GM23338 (cell line): Measurements from ENCODE around the gene ETFRF1.

ENCODE experiments used
- EZH2 ChIP-seq: fragments of 200-600 bp; sonication (generic); IDR thresholded peaks from one replicate; pipeline ENCODE4 v1.8.0; 2017; ENCODE audit warnings: antibody characterized with exemption, mild to moderate bottlenecking, low read depth; ENCODE audit not compliant: unreplicated experiment
- REST ChIP-seq: IDR thresholded peaks from one replicate; pipeline ENCODE4 v1.6.1; 2018; ENCODE audit warnings: antibody characterized with exemption; ENCODE audit not compliant: unreplicated experiment
- TF ChIP-seq, protein P1 (sequence below), 2 experiments: fragments of 200-600 bp in 1 of 2; sonication (generic) in 1 of 2; conservative IDR thresholded peaks; 2 replicates each; pipeline versions ENCODE4 v1.5.1 to v1.6.1; 2016 to 2017; ENCODE audit warnings: antibody characterized with exemption in 2 of 2, low read depth in 2 of 2, mild to moderate bottlenecking in 2 of 2, moderate library complexity in 1 of 2

GRCh38 chr12:25213338-25213737 is 18.3 kb downstream of the ETFRF1 start:
- TF ChIP-seq, protein P1, sequence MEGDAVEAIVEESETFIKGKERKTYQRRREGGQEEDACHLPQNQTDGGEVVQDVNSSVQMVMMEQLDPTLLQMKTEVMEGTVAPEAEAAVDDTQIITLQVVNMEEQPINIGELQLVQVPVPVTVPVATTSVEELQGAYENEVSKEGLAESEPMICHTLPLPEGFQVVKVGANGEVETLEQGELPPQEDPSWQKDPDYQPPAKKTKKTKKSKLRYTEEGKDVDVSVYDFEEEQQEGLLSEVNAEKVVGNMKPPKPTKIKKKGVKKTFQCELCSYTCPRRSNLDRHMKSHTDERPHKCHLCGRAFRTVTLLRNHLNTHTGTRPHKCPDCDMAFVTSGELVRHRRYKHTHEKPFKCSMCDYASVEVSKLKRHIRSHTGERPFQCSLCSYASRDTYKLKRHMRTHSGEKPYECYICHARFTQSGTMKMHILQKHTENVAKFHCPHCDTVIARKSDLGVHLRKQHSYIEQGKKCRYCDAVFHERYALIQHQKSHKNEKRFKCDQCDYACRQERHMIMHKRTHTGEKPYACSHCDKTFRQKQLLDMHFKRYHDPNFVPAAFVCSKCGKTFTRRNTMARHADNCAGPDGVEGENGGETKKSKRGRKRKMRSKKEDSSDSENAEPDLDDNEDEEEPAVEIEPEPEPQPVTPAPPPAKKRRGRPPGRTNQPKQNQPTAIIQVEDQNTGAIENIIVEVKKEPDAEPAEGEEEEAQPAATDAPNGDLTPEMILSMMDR (conservative IDR thresholded peaks at IDR 0.05; ENCODE audit: low read depth in 2 of 2), result no peak
- no peak for TF ChIP-seq REST
- no peak for TF ChIP-seq EZH2
